ENCODE results near the gene BRD7. TPM values are rescaled to one million over a fixed set of nuclear protein-coding genes. Genes with fewer than 3 reads are reported as not detected.
A peak's percentile ranks its signal among the peaks of the same experiment; 100 is the strongest.

Gene BRD7
- total RNA-seq, 1 experiment from 2014 or later: 40.0 TPM

GRCh38 chr16:50278251-50278650, 90.5 kb downstream of the BRD7 start:
- ChIA-PET CTCF (no interaction called here), POLR2A (ENCODE audit: unreplicated experiment) (interaction anchor here (0.7 kb wide), 1 partner anchor 66 kb away, joined by 4 read pairs; no protein-coding TSS in a partner anchor)
- no TSS peak for BruUV-seq (replicated peaks)
- no peak overlapping the region for H3K9ac ChIP-seq (ENCODE audit: low read length)
- H3K9me2 ChIP-seq (replicated peaks; ENCODE audit: low read length): no peaks in the 10 kb centered on the region
- TF ChIP-seq EZH2phosphoT487 (IDR thresholded peaks at IDR 0.05; ENCODE audit: borderline replicate concordance, low read length) (no peak), CTCF (conservative IDR thresholded peaks at IDR 0.05; ENCODE audit: low read depth, low read length) (no peak), EZH2 (IDR thresholded peaks at IDR 0.05; ENCODE audit: low read length, unreplicated experiment) (no peak)
- ATAC-seq (no peak), DNase-seq (no peak)
- no peaks in the 10 kb centered on the region for H4K20me1 ChIP-seq (ENCODE audit: low read length)
- H3K4me2 ChIP-seq (ENCODE audit: low read length): no peak overlapping the region
- intact Hi-C loops (cut with micrococcal nuclease): no loop called here
- no peaks in the 10 kb centered on the region for H3K27me3 ChIP-seq (ENCODE audit: low read length)
- H3F3A ChIP-seq (ENCODE audit: low read length, unreplicated experiment): no peaks in the 10 kb centered on the region
- no peaks in the 10 kb centered on the region for H3K79me2 ChIP-seq (ENCODE audit: low read length)
- no peaks in the 10 kb centered on the region for H3K4me1 ChIP-seq (ENCODE audit: insufficient read depth, low read length)
- no peak overlapping the region for H2AFZ ChIP-seq (ENCODE audit: low read length)
- H3K27ac ChIP-seq (ENCODE audit: low read length): 0 out of 2 replicates have a peak overlapping the region, but pooled peaks have one; percentile 70
- H3K36me3 ChIP-seq (ENCODE audit: low read depth, low read length): no peaks in the 10 kb centered on the region
- H3K9me3 ChIP-seq (ENCODE audit: low read length): no peaks in the 10 kb centered on the region
- H3K4me3 ChIP-seq (ENCODE audit: low read length): no peak overlapping the region

GRCh38 chr16:50276801-50277555, 91.8 kb downstream of the BRD7 start:
- H3K27ac ChIP-seq (ENCODE audit: low read length): peak overlapping the region; percentile 70
- H4K20me1 ChIP-seq (ENCODE audit: low read length): no peaks in the 10 kb centered on the region
- no peaks in the 10 kb centered on the region for H3K79me2 ChIP-seq (ENCODE audit: low read length)
- ChIA-PET CTCF (no interaction called here), POLR2A (ENCODE audit: unreplicated experiment) (no interaction called here)
- no TSS peak for BruUV-seq (replicated peaks)
- H3K4me3 ChIP-seq (ENCODE audit: low read length): no peak overlapping the region
- no peaks in the 10 kb centered on the region for H3F3A ChIP-seq (ENCODE audit: low read length, unreplicated experiment)
- intact Hi-C loops (cut with micrococcal nuclease): no loop called here
- H3K27me3 ChIP-seq (ENCODE audit: low read length): no peaks in the 10 kb centered on the region
- H3K9ac ChIP-seq (ENCODE audit: low read length): no peak overlapping the region
- H2AFZ ChIP-seq (ENCODE audit: low read length): no peak overlapping the region
- no peaks in the 10 kb centered on the region for H3K9me3 ChIP-seq (ENCODE audit: low read length)
- ATAC-seq (peak; percentile 83), DNase-seq (peak; percentile 77)
- H3K4me1 ChIP-seq (ENCODE audit: insufficient read depth, low read length): no peaks in the 10 kb centered on the region
- TF ChIP-seq CTCF (conservative IDR thresholded peaks at IDR 0.05; ENCODE audit: low read depth, low read length) (no peak), EZH2phosphoT487 (IDR thresholded peaks at IDR 0.05; ENCODE audit: borderline replicate concordance, low read length) (no peak), EZH2 (IDR thresholded peaks at IDR 0.05; ENCODE audit: low read length, unreplicated experiment) (no peak)
- no peaks in the 10 kb centered on the region for H3K9me2 ChIP-seq (replicated peaks; ENCODE audit: low read length)
- no peak overlapping the region for H3K4me2 ChIP-seq (ENCODE audit: low read length)
- no peaks in the 10 kb centered on the region for H3K36me3 ChIP-seq (ENCODE audit: low read depth, low read length)

- Histone ChIP-seq H3K27me3 (ENCODE audit: low read length) (no peaks in the 10 kb centered on the region), H3K79me2 (ENCODE audit: low read length) (no peaks in the 10 kb centered on the region), H3K9me2 (replicated peaks; ENCODE audit: low read length) (no peaks in the 10 kb centered on the region), H3K9ac (ENCODE audit: low read length) (no peak overlapping the region), H3K4me1 (ENCODE audit: insufficient read depth, low read length) (no peaks in the 10 kb centered on the region), H3K36me3 (ENCODE audit: low read depth, low read length) (no peaks in the 10 kb centered on the region), H3K9me3 (ENCODE audit: low read length) (no peaks in the 10 kb centered on the region), H4K20me1 (ENCODE audit: low read length) (no peaks in the 10 kb centered on the region), H3K4me2 (ENCODE audit: low read length) (no peak overlapping the region), H3F3A (ENCODE audit: low read length, unreplicated experiment) (no peaks in the 10 kb centered on the region), H3K4me3 (ENCODE audit: low read length) (no peak overlapping the region), H3K27ac (ENCODE audit: low read length) (peak overlapping the region; percentile 24; the same call in 1 of the 2 replicates), H2AFZ (ENCODE audit: low read length) (no peak overlapping the region)
- DNase-seq: no peak
- ChIA-PET POLR2A (ENCODE audit: unreplicated experiment) (no interaction called here), CTCF (no interaction called here)
- intact Hi-C loops (cut with micrococcal nuclease): no loop called here
- TF ChIP-seq EZH2phosphoT487 (IDR thresholded peaks at IDR 0.05; ENCODE audit: borderline replicate concordance, low read length): no peak
- no peak for TF ChIP-seq CTCF (conservative IDR thresholded peaks at IDR 0.05; ENCODE audit: low read depth, low read length)
- no peak for TF ChIP-seq EZH2 (IDR thresholded peaks at IDR 0.05; ENCODE audit: low read length, unreplicated experiment)
- no TSS peak for BruUV-seq (replicated peaks)
- ATAC-seq: no peak
Measured at GRCh38 chr16:50276326-50276640, 92.5 kb downstream of the BRD7 start.

All from PC-3 (cell line).